Measurements from ENCODE around the gene ABHD2. TPM values are rescaled to one million over a fixed set of nuclear protein-coding genes. Genes with fewer than 3 reads are reported as not detected.

Gene ABHD2
- total RNA-seq, 1 donor from 2014 or later: 48.8 TPM

DNA sequence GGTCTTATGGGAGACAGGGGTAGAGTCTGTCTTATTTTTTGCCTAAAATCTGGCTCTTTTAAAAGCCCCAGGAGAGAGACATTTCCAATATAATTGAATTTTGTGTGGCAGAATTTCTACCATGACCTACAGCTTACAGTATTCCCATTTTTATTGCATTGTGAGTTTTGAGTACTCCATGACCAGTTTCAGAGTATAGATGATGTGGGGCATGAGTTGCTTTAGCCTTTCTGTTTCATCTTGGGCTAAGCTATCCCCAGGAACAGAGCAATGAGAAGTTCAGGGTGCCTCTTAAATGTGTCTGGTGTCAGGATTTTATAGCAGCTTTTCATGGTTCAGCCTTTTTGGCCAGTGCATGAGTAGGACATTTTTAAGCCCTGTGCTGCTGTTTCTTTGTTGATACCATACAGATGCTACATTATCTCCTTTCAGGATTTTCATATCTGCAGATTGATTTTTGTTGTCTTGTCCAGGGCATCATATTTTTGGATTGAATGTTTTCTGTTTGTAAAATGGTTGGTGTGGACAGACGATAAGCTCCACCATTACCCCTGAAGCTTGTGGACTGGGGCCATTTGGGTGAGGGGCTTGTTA lies 3.5 kb downstream of the ABHD2 start:
- Mint-ChIP-seq H3K27ac (peak overlapping the region; percentile 86), H3K36me3 (ENCODE audit: low read depth) (peaks cover 10% of the 10 kb centered on the region), H3K4me3 (no peak overlapping the region), H3K4me1 (peaks cover 34% of the 10 kb centered on the region), H3K27me3 (no peaks in the 10 kb centered on the region), H3K9me3 (no peaks in the 10 kb centered on the region)
- ChIA-PET CTCF (interaction anchor here (1.4 to 3.4 kb wide), 2 partner anchors 34 to 37 kb away, joined by 4 to 16 read pairs; no protein-coding TSS in a partner anchor), POLR2A (no interaction called here)
- intact Hi-C loops (cut with micrococcal nuclease): loop anchor here (2.0 kb wide), 1 partner anchor 243 kb away; the partner anchor contains the start of gene POLG
- TF ChIP-seq, protein P1, sequence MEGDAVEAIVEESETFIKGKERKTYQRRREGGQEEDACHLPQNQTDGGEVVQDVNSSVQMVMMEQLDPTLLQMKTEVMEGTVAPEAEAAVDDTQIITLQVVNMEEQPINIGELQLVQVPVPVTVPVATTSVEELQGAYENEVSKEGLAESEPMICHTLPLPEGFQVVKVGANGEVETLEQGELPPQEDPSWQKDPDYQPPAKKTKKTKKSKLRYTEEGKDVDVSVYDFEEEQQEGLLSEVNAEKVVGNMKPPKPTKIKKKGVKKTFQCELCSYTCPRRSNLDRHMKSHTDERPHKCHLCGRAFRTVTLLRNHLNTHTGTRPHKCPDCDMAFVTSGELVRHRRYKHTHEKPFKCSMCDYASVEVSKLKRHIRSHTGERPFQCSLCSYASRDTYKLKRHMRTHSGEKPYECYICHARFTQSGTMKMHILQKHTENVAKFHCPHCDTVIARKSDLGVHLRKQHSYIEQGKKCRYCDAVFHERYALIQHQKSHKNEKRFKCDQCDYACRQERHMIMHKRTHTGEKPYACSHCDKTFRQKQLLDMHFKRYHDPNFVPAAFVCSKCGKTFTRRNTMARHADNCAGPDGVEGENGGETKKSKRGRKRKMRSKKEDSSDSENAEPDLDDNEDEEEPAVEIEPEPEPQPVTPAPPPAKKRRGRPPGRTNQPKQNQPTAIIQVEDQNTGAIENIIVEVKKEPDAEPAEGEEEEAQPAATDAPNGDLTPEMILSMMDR (IDR thresholded peaks at IDR 0.05): no peak
- no peak for ATAC-seq (ENCODE audit: low read depth)
- DNase-seq: no peak

DNA sequence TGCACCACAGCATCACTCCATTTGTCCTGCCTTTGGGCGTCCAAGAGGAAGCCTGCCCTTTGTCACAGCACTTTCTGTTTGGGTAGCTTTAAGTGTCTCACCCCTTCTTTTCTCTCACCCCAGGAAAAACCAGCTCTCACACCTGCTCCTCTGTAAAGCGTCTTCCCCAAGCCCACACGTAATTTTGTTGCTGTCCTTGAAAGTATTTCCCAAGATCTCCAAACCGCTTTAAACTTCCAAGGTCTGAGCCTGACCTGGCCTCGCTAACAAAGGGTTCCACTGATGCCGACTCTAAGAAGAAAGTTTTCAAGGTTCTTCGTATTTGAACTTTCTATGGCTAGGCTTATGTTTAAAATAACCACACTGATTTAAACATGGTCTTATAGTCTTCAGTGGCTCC lies 5.3 kb downstream of the ABHD2 start:
- H3K36me3 Mint-ChIP-seq (ENCODE audit: low read depth): peaks cover 12% of the 10 kb centered on the region
- no peak overlapping the region for H3K27ac Mint-ChIP-seq
- H3K27me3 Mint-ChIP-seq: no peaks in the 10 kb centered on the region
- POLR2A ChIA-PET: no interaction called here
- no peak overlapping the region for H3K4me3 Mint-ChIP-seq
- ATAC-seq (ENCODE audit: low read depth) (no peak), DNase-seq (no peak)
- intact Hi-C loops (cut with micrococcal nuclease): no loop called here
- no peaks in the 10 kb centered on the region for H3K9me3 Mint-ChIP-seq
- CTCF ChIA-PET: interaction anchor here (1.5 kb wide), 1 partner anchor 39 kb away, joined by 4 read pairs; no protein-coding TSS in a partner anchor
- H3K4me1 Mint-ChIP-seq: peaks cover 34% of the 10 kb centered on the region
- TF ChIP-seq, protein P1 (IDR thresholded peaks at IDR 0.05): no peak

DNA sequence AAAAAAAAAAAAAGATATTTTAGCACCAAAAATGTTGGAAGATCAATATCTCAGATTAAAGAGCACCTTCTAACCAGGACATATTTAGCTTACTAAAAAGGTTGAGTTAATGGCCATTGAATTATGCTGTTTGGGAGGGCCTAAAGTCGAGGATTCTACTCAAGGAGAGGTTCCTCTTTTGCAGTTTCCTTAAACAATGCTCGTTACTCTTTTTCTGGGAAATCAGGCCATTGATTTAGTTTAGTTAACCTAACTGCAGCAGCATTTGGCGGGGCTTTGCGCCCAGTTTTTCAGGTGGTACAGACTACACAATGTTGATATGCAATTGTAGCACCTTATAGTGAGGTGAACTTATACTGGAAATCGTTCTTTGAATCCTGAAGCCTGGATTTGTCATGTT lies 6.8 kb downstream of the ABHD2 start:
- Mint-ChIP-seq H3K4me3 (no peak overlapping the region), H3K36me3 (ENCODE audit: low read depth) (peaks cover 14% of the 10 kb centered on the region), H3K9me3 (no peaks in the 10 kb centered on the region), H3K4me1 (peaks cover 22% of the 10 kb centered on the region), H3K27me3 (no peaks in the 10 kb centered on the region), H3K27ac (no peak overlapping the region)
- DNase-seq (no peak), ATAC-seq (ENCODE audit: low read depth) (no peak)
- TF ChIP-seq, protein P1 (IDR thresholded peaks at IDR 0.05): no peak
- ChIA-PET POLR2A (interaction anchor here (0.7 kb wide), 1 partner anchor 13 kb away, joined by 5 read pairs; no protein-coding TSS in a partner anchor), CTCF (no interaction called here)
- intact Hi-C loops (cut with micrococcal nuclease): no loop called here

DNA sequence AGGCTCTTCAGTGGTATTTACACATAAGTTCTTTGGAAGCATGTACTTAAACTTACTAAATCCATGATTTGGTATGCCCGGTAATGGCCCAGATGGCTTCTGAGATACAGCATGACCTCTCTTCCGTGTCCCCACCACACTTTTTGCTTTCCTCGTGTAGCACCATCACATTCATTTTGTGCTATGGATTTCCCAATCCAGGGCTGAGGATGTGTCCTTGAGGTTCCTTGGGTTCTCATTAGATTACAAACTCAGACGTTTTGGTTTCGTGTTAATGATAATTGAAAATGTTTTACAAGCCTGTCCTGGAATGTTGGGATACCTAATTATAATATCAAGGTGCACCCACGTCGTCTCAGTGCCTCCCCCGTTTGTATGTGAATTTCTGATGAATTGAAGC lies 7.3 kb downstream of the ABHD2 start:
- H3K9me3 Mint-ChIP-seq: no peaks in the 10 kb centered on the region
- no peak for DNase-seq
- ChIA-PET CTCF (no interaction called here), POLR2A (interaction anchor here (0.7 kb wide), 1 partner anchor 13 kb away, joined by 5 read pairs; no protein-coding TSS in a partner anchor)
- peaks cover 17% of the 10 kb centered on the region for H3K4me1 Mint-ChIP-seq
- TF ChIP-seq, protein P1 (IDR thresholded peaks at IDR 0.05): no peak
- peaks cover 14% of the 10 kb centered on the region for H3K36me3 Mint-ChIP-seq (ENCODE audit: low read depth)
- H3K27ac Mint-ChIP-seq: no peak overlapping the region
- H3K4me3 Mint-ChIP-seq: no peak overlapping the region
- H3K27me3 Mint-ChIP-seq: no peaks in the 10 kb centered on the region
- intact Hi-C loops (cut with micrococcal nuclease): no loop called here
- no peak for ATAC-seq (ENCODE audit: low read depth)

DNA sequence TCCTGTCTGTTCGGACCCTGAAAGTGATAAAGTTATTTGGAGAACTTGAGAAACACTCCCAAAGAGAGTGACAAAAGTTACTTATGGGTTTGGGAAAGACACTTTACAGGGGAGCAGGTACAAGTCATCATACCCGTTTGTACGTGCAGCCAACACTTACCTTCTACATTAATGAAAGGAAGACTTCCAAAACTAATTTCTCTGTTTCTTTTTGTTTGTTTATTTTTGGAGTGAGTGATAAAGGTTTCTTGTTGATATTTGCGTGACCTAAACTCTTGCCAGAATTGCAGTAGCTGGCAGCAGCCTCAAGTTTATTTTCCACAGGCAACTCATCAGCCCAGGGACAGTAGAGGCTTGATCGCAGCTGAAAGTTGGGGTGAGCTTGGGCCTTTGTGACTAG lies 8.4 kb downstream of the ABHD2 start:
- TF ChIP-seq, protein P1 (IDR thresholded peaks at IDR 0.05): no peak
- ChIA-PET CTCF (interaction anchor here (1.1 to 1.2 kb wide), 2 partner anchors 8 to 30 kb away, joined by 3 to 5 read pairs; partner anchors contain the start of gene ABHD2), POLR2A (no interaction called here)
- Mint-ChIP-seq H3K4me3 (no peak overlapping the region), H3K36me3 (ENCODE audit: low read depth) (peaks cover 14% of the 10 kb centered on the region), H3K9me3 (no peaks in the 10 kb centered on the region), H3K27ac (no peak overlapping the region), H3K4me1 (peaks cover 6% of the 10 kb centered on the region), H3K27me3 (no peaks in the 10 kb centered on the region)
- ATAC-seq (ENCODE audit: low read depth) (no peak), DNase-seq (no peak)
- intact Hi-C loops (cut with micrococcal nuclease): no loop called here

Measured in activated B cell treated with CpG ODN at 0.5 μM for 24 hours (primary cell).